ENCODE results near the gene UROC1. TPM values are rescaled to one million over a fixed set of nuclear protein-coding genes. Genes with fewer than 3 reads are reported as not detected.

UROC1 gene
- total RNA-seq, 1 experiment from 2014 or later: not detected

DNA sequence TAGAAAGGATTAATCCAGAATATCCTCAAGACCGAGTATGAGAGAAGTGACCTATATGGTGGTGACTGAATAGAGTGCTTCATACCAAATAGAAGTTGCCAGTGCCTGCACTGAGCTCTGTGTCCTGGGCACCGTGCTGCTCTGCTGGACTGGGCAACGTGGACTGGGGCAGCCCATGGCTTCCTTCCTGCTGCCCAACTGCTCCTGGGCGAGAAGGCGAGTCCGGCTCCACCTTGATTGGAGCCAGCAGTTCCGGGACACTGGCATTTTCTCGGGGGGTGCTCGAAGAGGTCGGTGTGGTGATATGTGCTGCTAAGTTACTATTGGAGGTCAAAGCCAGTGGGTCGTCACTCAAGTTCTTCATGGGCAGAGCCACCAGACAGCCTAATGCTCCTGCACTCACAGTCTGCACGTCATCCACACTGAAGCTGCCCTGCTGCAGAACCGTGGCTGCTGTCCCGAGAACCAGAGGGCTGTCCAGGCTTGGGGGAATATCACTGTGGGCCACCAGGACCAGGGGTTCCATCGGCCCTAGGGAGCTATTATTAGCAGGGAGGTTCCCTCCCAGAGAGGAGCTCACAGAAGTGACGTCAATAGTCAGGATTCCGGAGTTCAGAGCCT lies 56.0 kb downstream of the UROC1 start:
- no peak for DNase-seq (ENCODE audit: low read depth)

GRCh38 chr3:126460381-126460780 lies 57.2 kb downstream of the UROC1 start:
- DNase-seq (ENCODE audit: low read depth): no peak

DNA sequence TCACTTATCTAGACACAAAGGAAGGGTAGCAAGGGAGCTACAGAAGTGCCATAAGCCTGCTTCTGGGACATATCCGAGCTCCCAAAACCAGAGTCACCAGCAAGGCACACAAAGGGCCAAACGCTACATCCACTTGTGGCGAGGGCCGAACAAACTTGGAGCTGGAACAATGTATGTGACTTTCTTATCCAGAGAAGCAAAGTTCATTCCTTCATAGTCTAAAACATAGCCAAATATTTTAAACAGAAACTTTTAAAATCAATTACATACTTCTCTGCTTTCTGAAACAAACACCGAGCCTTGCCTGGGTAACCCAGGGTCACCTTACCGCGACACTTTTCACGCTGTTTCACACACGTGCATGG lies 57.8 kb downstream of the UROC1 start:
- no peak for DNase-seq (ENCODE audit: low read depth)

DNA sequence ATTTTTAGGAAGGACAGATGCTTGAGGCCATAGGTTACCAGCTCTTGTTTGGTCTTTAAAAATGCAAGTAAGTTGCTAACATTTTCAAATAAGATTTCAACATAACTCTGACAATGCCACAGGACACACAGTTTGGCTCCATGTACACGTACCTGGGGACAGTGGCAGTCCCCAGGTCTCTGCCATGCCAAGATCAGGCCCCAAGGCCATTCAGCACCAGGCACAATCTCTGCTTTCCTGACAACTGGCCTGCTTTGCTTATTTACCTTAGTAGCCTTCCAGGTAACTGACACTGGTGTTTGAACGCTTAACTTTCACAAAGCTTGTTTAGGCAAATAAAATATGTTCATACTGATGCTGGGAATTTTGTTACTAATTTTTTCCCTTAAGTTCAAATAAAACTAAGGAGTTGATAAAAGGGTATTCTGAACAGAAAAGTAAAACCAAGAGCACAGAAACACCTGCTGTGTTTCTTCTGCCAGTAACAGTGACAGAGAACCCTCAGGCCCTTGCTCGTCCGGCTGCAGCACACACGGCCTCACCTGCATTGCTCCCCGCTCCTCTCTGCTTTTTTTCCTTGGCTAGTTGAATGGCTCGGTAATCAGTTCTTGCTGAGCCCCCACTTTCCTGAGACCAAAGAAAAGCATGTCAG lies 58.3 kb downstream of the UROC1 start:
- no peak for DNase-seq (ENCODE audit: low read depth)

GRCh38 chr3:126456766-126457388 lies 60.7 kb downstream of the UROC1 start:
- DNase-seq (ENCODE audit: low read depth): no peak

DNA sequence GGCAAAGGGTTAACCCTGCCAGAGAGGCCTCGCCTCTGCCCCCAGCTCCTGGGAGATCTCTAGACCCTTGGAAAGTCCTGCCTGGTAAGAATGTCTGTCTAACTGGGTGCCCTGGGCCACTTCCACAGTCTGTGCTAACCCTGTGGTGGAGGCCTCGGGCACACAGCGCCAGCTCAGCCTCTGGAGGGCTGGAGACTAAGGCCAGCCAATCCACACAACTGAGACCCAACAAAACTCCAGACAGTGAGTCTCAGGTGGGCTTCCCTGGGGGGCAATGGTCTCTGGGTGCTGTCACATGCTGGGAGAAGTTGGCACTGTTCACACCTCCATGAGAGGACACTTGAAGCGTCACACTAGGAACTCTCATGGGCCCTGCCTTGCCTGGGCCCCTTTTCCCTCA lies 61.4 kb downstream of the UROC1 start:
- no peak for DNase-seq (ENCODE audit: low read depth)

GRCh38 chr3:126454437-126455198 lies 63.0 kb downstream of the UROC1 start:
- no peak for DNase-seq (ENCODE audit: low read depth)

GRCh38 chr3:126454025-126454424 lies 63.5 kb downstream of the UROC1 start:
- no peak for DNase-seq (ENCODE audit: low read depth)

GRCh38 chr3:126452213-126452612 lies 65.4 kb downstream of the UROC1 start:
- DNase-seq (ENCODE audit: low read depth): no peak

DNA sequence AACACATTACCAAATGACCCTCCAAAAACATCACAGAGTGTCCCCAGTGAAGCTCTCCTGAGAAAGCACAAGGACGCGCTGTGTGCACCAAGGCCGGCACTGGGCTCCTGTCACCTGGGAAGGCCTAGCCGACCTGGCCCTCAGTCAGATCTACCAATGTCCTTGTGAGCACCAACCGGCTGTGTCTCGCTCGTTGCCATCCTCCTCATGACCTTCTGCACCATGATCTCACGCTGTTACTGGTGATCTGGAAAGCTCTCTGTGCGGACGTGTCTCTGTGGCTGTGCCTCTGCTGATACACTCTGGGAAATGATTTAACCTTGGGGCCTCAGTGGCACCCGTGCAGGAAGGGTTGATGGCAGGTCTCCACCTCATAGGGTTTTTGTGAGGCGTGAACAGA lies 66.1 kb downstream of the UROC1 start:
- no peak for DNase-seq (ENCODE audit: low read depth)

DNA sequence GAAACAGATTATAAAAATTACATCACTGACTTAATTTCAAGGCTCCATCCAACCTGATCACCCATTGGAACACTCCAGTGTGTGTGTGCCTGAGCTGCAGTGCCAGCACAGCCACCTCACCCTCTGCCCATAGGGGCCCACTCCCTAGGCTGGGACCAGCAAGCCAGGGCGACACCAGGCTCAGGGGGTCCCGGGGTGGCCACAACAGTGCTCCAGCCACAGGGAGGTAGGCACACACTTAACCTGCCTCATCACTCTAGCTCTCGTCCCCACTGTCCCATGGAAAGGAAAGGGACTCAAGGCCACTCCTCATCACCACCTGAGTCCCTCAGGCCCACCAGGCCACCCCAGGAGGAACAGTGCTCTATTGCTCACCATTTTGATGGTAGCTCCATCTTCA lies 66.8 kb downstream of the UROC1 start:
- no peak for DNase-seq (ENCODE audit: low read depth)

DNA sequence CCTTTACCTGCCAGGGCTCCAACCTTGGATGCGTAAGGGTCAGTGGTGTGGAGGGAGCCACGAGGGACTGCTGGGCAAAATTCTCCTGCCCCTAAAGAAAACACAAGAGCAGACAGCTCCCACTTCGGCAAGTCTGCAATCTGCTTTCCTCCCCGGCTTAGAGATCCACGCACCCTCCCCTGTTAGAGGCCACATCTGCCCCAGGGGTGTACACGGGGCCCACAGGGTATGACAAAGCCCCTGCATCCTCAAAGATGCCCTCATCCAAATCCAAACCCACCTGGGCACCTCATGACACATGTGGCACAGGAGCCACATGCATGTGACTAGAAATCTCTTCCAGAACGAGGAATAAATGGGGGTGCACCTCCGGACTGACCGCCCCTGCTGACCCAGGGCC lies 67.4 kb downstream of the UROC1 start:
- no peak for DNase-seq (ENCODE audit: low read depth)

- DNase-seq (ENCODE audit: low read depth): no peak
Observed at GRCh38 chr3:126449621-126450051, 67.9 kb downstream of the UROC1 start.

DNA sequence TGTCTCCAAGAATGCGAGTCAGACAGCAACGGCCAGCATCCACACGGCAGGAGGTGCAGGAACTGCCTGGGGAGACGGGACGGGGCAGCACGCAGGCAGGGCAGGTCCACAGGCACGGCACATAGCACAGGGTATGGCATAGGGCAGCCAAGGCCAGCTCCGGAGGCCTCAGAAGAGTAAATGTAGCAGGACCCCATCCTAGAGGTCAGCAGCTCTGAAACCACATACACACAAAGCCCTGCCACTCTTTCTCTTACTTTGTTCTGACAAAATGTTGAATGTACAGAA lies 68.7 kb downstream of the UROC1 start:
- no peak for DNase-seq (ENCODE audit: low read depth)

DNA sequence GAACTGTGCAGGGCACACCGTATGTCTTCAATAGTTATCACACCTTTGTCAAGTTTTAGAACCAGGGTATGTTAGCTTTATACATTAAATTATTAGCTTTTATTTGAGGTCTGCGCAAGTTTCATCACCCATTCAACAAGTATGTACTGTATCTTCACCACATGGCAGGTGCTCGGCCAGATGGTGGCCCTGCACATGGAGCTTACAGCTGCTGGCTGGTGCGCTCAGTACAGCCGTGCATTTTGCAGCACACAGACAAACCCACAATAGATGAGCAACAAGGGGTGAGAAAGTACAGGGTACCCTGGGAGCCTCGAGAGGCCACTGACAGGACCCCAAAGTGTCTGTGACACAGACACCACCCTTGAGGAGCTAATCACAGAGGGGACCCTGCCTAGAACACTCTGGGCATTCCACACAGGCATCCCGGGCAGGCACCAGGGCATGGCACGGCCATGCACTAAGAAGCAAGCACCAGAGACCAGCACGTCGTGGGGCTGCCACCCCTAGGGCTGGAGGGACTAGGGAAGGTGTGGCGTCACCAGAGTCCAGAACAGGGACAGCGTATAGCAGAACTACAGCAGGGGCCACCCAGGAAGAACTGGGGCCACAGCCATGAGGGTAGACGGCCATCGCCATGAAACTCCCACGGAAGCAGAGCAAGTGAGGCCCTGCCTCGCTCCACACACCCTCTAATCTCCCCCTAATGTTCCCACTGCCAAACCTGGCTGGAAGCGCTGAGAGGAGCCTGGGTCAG lies 69.3 kb downstream of the UROC1 start:
- no peak for DNase-seq (ENCODE audit: low read depth)

GRCh38 chr3:126447456-126448106 lies 70.0 kb downstream of the UROC1 start:
- no peak for DNase-seq (ENCODE audit: low read depth)

- peak; percentile 6 for DNase-seq (ENCODE audit: low read depth)
Observed at GRCh38 chr3:126446791-126447190, 70.8 kb downstream of the UROC1 start.

DNA sequence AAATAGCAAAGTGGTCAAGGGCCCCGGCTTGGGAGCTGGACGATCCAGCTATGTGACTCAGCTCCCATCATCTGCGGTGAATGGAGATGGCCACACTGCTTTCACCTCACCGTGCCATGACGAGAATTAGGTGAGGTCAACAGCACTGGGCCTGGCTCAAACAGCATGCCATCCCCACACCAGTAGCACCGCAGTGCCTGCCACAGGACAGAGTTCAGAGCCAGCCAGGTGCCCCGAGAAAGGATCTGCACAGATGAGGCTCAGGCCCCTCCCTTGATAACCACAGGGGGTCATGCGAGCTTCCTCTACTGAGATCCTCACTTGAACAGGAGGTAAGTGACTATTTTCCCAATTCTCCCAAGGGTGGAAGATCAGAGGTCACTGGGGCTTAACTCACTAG lies 71.3 kb downstream of the UROC1 start:
- DNase-seq (ENCODE audit: low read depth): no peak

GRCh38 chr3:126445506-126445905 lies 72.1 kb downstream of the UROC1 start:
- DNase-seq (ENCODE audit: low read depth): no peak

DNA sequence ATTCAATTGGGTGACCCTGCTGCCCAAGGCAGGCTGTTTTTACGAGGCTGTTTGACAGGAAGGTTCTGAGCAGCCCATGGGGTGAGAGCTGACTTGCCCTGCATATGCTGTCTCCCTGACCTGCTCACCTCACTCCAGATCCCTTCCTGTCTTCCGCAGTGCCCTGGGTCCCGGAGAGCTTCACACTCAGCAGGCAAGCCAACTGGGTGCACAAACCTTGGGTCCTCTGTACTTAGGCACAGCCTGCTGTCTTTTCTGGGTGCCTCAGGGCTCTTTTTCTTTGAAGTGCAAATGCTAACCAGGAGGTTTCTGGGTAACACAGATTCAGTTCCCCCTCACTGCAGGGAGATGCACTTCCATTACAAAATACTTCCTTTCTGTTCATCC lies 74.7 kb downstream of the UROC1 start:
- DNase-seq (ENCODE audit: low read depth): no peak

- no peak for DNase-seq (ENCODE audit: low read depth)
Observed at GRCh38 chr3:126442094-126442855, 75.3 kb downstream of the UROC1 start.
